Peyer's patch (tissue), 4 donors: ENCODE data around the gene DTX4.

Experiments
- POLR2A ChIP-seq, 2 donors: fragments of 450-650 bp; IDR thresholded peaks; one replicate each; pipeline ENCODE4 v1.5.1; 2017; ENCODE audit warnings: antibody characterized with exemption in 2 of 2, mild to moderate bottlenecking in 2 of 2, moderate library complexity in 2 of 2
- TF ChIP-seq, protein P1 (sequence below), 6 experiments: fragments of 450-650 bp in 4 of 6; fragments of 200-600 bp in 2 of 6; sonication (generic) in 1 of 6; IDR thresholded peaks; one replicate each; pipeline ENCODE4 v1.5.1; 2017 to 2019; ENCODE audit warnings: antibody characterized with exemption in 6 of 6, mild to moderate bottlenecking in 3 of 6, moderate library complexity in 1 of 6

DNA sequence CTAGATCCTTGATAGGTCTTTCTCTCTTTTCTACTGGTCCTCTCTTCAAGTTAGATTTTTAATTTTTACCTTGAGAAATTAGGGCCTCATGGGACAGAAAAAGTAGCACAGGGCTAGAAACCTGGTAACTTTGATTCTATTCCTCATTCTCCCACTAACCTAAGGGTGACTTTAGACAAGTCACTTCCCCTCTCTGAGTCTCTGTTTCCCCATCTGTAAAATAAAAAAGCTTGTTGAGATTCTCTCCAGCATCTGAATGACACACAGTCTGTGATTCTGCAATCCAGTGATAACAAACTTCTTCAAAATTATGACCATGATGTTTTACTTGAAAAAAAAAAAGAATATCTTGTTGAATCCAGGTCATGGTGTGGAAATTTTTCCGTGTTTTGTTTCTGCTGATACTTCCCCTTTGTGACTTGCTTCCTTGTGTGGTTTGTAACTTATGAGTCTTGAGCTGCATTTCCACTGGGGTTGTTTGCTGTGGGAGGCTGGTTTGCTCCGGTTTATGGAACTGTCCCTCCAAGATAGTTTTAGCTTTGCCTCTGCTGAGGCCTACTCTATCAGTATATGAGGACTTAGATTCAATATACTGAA is 50.6 kb downstream of the DTX4 start:
- TF ChIP-seq, protein P1, sequence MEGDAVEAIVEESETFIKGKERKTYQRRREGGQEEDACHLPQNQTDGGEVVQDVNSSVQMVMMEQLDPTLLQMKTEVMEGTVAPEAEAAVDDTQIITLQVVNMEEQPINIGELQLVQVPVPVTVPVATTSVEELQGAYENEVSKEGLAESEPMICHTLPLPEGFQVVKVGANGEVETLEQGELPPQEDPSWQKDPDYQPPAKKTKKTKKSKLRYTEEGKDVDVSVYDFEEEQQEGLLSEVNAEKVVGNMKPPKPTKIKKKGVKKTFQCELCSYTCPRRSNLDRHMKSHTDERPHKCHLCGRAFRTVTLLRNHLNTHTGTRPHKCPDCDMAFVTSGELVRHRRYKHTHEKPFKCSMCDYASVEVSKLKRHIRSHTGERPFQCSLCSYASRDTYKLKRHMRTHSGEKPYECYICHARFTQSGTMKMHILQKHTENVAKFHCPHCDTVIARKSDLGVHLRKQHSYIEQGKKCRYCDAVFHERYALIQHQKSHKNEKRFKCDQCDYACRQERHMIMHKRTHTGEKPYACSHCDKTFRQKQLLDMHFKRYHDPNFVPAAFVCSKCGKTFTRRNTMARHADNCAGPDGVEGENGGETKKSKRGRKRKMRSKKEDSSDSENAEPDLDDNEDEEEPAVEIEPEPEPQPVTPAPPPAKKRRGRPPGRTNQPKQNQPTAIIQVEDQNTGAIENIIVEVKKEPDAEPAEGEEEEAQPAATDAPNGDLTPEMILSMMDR (IDR thresholded peaks at IDR 0.05): no peak
- no peak for TF ChIP-seq POLR2A (IDR thresholded peaks at IDR 0.05)
